ENCODE results near the gene TMEM9.

The TMEM9 gene

GRCh38 chr1:201089596-201089995 is 64.7 kb downstream of the TMEM9 start:
- TF ChIP-seq YY1 (IDR thresholded peaks at IDR 0.05; ENCODE audit: insufficient read depth, insufficient read length): no peak
- no peak for TF ChIP-seq ZNF274 (IDR thresholded peaks at IDR 0.05; ENCODE audit: low read depth, low read length)
- TF ChIP-seq SUZ12 (IDR thresholded peaks at IDR 0.05; ENCODE audit: extremely low read depth, insufficient read depth, insufficient read length): no peak
- Histone ChIP-seq H3K9ac (ENCODE audit: insufficient read length, low read depth) (no peak overlapping the region), H3K27me3 (ENCODE audit: insufficient read depth, insufficient read length) (peaks cover 11% of the 10 kb centered on the region), H3K4me3 (ENCODE audit: insufficient read length, low read depth) (no peak overlapping the region), H3K4me1 (ENCODE audit: insufficient read depth, insufficient read length) (peaks cover 15% of the 10 kb centered on the region), H3K9me3 (ENCODE audit: insufficient read depth, low read length) (no peaks in the 10 kb centered on the region), H3K36me3 (ENCODE audit: insufficient read depth, insufficient read length, low read length) (no peaks in the 10 kb centered on the region)
- DNase-seq (ENCODE audit: low read depth, low spot score): no peak

DNA sequence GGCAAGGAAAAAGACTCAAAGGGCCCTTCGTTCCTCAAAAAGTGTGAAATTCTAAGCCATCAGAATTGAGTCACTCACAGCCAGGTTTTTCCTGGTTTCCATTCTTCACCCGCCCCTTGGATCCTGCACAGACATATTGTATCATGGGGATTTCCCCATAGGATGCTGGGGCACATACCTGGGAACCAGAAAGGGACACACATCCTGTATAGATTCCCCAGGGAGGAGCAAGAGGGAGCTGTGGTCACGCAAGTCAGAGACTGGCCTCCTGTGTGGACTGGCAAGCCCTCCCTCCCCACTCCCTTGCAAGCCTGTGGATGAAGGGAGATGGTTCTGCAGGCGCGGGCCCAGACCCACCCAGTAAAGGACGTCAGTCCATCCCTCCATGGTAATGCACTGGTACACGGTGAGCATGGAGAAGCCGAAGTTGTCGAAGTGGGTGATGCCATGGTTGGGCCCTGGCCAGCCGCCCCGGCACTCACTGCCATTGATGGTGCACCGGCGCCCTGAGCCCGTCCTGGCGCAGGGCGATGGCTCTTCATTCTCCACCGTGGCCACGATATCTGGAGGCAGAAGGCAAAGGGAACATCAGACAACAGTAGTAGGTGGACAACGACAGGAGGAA is 65.3 kb downstream of the TMEM9 start:
- DNase-seq (ENCODE audit: low read depth, low spot score): no peak
- peaks cover 11% of the 10 kb centered on the region for H3K27me3 ChIP-seq (ENCODE audit: insufficient read depth, insufficient read length)
- H3K9me3 ChIP-seq (ENCODE audit: insufficient read depth, low read length): no peaks in the 10 kb centered on the region
- no peak overlapping the region for H3K9ac ChIP-seq (ENCODE audit: insufficient read length, low read depth)
- H3K36me3 ChIP-seq (ENCODE audit: insufficient read depth, insufficient read length, low read length): no peaks in the 10 kb centered on the region
- peaks cover 12% of the 10 kb centered on the region for H3K4me1 ChIP-seq (ENCODE audit: insufficient read depth, insufficient read length)
- TF ChIP-seq SUZ12 (IDR thresholded peaks at IDR 0.05; ENCODE audit: extremely low read depth, insufficient read depth, insufficient read length): no peak
- TF ChIP-seq YY1 (IDR thresholded peaks at IDR 0.05; ENCODE audit: insufficient read depth, insufficient read length): no peak
- no peak for TF ChIP-seq ZNF274 (IDR thresholded peaks at IDR 0.05; ENCODE audit: low read depth, low read length)
- H3K4me3 ChIP-seq (ENCODE audit: insufficient read length, low read depth): no peak overlapping the region

- no peak for TF ChIP-seq ZNF274 (IDR thresholded peaks at IDR 0.05; ENCODE audit: low read depth, low read length)
- TF ChIP-seq SUZ12 (IDR thresholded peaks at IDR 0.05; ENCODE audit: extremely low read depth, insufficient read depth, insufficient read length): no peak
- TF ChIP-seq YY1 (IDR thresholded peaks at IDR 0.05; ENCODE audit: insufficient read depth, insufficient read length): no peak
- H3K4me3 ChIP-seq (ENCODE audit: insufficient read length, low read depth): no peak overlapping the region
- H3K9me3 ChIP-seq (ENCODE audit: insufficient read depth, low read length): no peaks in the 10 kb centered on the region
- H3K27me3 ChIP-seq (ENCODE audit: insufficient read depth, insufficient read length): peaks cover 11% of the 10 kb centered on the region
- no peak overlapping the region for H3K9ac ChIP-seq (ENCODE audit: insufficient read length, low read depth)
- H3K4me1 ChIP-seq (ENCODE audit: insufficient read depth, insufficient read length): peaks cover 8% of the 10 kb centered on the region
- DNase-seq (ENCODE audit: low read depth, low spot score): no peak
- H3K36me3 ChIP-seq (ENCODE audit: insufficient read depth, insufficient read length, low read length): no peaks in the 10 kb centered on the region
Observed at GRCh38 chr1:201088395-201088794, 65.9 kb downstream of the TMEM9 start.

GRCh38 chr1:201085902-201086735 is 68.2 kb downstream of the TMEM9 start:
- peak; percentile 64 for DNase-seq (ENCODE audit: low read depth, low spot score)
- Histone ChIP-seq H3K27me3 (ENCODE audit: insufficient read depth, insufficient read length) (peaks cover 8% of the 10 kb centered on the region), H3K4me1 (ENCODE audit: insufficient read depth, insufficient read length) (peaks cover 8% of the 10 kb centered on the region)

More at GRCh38 chr1:201085902-201086735, 68.2 kb downstream of the TMEM9 start:
- H3K36me3 ChIP-seq (ENCODE audit: insufficient read depth, insufficient read length, low read length): no peaks in the 10 kb centered on the region
- no peaks in the 10 kb centered on the region for H3K9me3 ChIP-seq (ENCODE audit: insufficient read depth, low read length)
- no peak overlapping the region for H3K4me3 ChIP-seq (ENCODE audit: insufficient read length, low read depth)
- no peak for TF ChIP-seq ZNF274 (IDR thresholded peaks at IDR 0.05; ENCODE audit: low read depth, low read length)
- TF ChIP-seq YY1 (IDR thresholded peaks at IDR 0.05; ENCODE audit: insufficient read depth, insufficient read length): no peak
- no peak for TF ChIP-seq SUZ12 (IDR thresholded peaks at IDR 0.05; ENCODE audit: extremely low read depth, insufficient read depth, insufficient read length)
- no peak overlapping the region for H3K9ac ChIP-seq (ENCODE audit: insufficient read length, low read depth)

Measured in NT2/D1 (cell line).